Fibroblast of skin of left biceps (primary cell): ENCODE results near the gene NIF3L1.
"Not testable (repeated sequence)": the region's sequence is repeated elsewhere in the genome, so short reads cannot be mapped to it uniquely, and the experiment has no call there.

Experiments
- DNase-seq, 2 experiments: peaks; one replicate each; pipeline ENCODE4 v3.0.0-alpha.2; 2013; ENCODE audit warnings: low read depth in 2 of 2

NIF3L1 gene

GRCh38 chr2:200873560-200873959 lies 15.6 kb upstream of the NIF3L1 start:
- no peak for DNase-seq

- DNase-seq, result no peak
Measured at GRCh38 chr2:200877443-200877842, 11.7 kb upstream of the NIF3L1 start.

DNA sequence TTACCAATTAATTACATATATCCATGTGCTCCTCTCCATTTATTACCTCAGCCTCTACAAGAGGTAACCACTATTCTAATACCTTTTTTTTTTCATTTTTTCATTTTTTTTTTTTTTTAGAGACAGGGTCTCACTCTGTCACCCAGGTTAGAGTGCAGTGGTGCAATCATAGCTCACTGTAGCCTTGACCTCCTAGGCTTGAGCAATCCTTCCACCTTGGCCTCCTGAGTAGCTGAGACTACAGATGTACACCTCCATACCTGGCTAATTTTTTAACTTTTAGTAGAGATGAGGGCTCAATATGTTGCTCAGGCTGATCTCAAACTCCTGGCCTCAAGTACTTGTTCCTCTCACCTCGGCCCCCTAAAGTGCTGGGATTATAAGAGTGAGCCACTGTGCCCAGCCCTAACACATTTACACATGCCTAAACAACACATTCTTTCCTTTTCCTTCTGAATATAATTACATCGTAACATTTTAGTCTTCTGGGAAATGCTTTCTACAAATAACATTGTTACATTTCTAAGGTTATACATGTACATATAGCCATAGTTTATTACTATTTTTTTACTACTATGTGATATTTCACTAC lies 10.8 kb upstream of the NIF3L1 start:
- DNase-seq, result no peak

GRCh38 chr2:200881715-200882249 lies 7.4 kb upstream of the NIF3L1 start:
- DNase-seq, result not testable (repeated sequence)

DNA sequence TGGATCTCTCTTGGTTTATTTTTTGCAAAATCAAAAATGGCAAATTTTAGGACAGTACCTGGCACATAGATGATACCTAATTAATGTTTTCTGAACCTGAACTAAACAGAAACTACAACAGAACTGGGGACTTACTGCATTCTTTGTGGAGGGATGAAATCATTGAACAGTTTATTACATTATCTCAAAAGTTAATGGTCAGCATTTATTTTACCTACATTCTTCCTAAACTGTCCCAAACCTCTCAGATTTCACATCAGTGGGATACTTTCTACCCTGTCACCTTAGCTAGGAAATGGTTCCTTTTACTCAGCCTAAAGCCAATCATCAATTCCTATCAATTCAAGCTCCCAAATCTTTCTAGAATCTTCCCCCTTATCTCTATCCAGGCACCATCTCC lies 10.3 kb downstream of the NIF3L1 start:
- no peak for DNase-seq

DNA sequence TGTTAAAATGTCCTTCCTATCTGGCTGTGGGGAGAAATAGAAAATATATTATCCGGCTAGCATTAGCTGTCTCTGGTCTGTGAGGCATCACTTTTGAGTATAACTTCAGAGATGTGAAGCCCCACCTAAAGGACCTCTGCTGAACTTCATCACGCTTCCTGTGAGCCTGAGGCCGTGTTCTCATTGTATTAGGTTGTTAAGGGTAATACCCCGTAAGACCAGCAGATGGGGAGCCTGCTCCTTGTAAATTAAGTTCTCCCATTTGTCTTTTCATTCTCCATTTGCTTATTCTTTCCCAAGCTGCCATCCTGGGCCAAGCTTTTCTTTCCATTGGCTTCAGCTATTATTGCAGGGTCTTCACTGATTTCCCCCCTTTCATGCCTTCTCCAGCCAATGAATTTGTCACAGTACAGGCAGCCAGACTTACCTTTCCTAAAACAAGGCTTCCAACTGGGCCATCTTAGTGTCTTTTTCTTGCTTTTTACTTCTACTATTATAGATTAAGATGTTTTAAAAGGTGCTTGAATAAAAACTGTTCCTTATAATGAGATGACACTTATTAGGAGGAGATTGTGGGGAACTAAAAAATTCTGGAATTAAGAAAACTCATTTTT lies 12.4 kb downstream of the NIF3L1 start:
- peak; percentile 58 to 68 for DNase-seq

DNA sequence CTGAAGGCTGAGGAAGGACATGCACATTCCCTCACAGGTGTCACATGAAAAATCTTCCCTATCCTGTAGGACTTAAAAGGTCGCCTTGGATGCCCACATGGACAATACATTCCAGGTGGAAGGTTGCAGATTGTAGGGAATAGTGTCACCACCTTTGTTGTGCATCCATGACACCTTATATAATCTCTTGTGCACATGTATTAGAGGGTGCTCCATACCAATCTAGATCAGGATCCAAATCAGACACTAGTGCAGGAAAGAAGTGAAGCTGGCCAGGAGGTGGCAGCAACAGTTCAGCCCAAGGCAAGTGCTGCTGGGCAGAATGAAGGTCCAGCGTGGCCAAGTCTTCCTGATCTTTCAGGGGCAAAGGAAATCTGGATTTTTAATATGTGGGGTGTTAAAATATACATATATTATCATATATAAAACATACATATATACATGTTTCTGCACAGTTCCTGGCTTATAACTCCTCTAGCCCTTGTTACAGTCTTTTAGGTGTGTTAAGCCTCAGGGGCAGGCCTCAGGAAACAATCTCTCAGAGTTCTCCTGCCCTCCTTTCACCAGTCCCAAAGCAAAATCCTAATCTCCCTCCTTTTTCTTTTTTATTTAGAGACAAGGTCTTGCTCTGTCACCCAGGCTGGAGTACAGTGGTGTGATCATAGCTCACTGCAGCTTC lies 16.6 kb downstream of the NIF3L1 start:
- peak in 1 of 2 experiments; percentile 10 for DNase-seq

GRCh38 chr2:200909958-200910357 lies 20.8 kb downstream of the NIF3L1 start:
- no peak for DNase-seq

GRCh38 chr2:200913654-200914053 lies 24.5 kb downstream of the NIF3L1 start:
- peak in 1 of 2 experiments; percentile 16 for DNase-seq

DNA sequence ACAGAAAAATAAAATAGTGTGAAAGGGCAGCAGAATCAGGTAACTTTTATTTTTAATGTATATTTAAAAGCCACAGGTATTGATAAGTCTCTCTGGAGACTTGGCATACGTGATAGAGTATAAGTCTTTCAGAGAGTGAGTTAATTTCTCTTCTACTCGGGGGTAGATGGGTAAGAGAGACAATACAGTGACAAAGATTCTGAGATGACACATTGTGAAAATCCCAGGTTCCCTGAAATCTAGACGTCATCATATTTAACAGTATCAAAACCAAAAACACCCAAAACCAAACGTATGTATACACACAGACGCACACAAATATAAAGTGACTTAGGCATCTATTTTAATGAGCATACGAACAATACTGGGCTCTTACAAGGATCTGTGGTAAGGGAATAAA lies 33.3 kb downstream of the NIF3L1 start:
- no peak for DNase-seq

DNA sequence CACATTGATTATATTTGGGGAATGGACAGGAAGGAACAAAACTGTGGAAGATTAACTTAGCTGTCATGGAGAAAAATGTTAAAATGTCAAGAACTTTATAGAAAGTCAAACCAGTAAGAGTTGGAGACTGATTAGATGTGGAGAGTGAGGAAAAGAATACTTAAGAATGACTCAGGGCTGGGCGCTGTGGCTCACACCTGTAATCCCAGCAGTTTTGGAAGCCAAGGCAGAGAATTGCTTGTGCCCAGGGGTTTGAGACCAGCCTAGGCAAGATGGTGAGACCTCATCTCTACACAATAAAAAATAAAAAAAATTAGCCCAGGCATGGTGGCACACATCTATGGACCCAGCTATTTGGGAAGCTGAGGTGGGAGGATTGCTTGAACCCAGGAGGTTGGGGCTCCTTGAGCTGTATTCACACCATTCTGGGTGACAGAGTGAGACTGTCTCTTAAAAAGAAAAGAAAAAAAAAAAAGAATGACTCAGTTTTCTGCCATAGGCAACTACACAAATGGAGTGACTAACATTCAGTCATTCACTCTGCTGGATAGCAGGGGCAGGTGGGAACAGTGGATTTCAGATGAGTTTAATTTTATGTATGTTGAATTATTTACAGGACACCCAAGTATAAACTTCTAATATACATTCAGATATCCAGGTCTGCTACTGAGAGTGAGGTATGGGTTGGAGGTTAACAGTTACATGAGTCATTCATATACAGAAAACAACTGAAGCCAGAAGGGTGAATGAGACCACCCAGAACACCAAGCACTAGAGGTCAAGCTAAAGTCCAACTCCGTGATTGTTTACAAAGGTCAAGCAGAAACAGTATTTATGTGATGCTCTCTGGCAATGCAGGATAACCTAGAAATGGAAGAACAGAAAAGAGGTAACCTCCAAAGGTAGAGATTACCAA lies 40.4 kb downstream of the NIF3L1 start:
- DNase-seq, result no peak

DNA sequence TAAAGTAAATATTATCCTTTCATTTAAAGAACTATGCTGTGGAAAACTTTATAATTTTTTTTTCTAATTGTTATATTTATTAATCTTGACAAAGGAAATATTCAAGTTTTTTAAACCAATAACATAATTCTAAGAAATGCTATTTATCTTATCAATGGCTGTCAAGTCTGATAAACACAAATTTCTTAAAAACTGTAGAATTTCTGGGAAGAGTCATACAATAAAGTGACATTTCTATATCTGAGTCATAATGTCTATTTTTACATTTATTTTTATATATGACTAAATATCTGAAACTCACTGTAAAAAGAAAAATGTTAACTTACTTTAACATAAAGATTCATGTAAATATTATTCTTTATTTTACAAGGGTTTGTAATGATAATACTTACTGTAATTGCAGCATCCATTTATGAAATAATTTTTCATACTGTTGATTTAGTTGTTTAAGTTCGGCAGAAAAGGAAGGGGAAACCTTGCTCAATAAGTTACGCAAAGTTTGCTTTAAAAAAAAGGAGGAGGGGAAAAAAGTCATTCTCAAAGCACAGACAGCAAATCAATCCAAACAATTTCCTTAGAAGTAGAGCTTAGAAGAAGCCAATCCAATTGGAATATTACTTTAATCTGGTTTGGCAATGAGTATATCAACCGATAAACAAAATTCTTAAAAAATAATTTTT lies 41.9 kb downstream of the NIF3L1 start:
- DNase-seq, result no peak

DNA sequence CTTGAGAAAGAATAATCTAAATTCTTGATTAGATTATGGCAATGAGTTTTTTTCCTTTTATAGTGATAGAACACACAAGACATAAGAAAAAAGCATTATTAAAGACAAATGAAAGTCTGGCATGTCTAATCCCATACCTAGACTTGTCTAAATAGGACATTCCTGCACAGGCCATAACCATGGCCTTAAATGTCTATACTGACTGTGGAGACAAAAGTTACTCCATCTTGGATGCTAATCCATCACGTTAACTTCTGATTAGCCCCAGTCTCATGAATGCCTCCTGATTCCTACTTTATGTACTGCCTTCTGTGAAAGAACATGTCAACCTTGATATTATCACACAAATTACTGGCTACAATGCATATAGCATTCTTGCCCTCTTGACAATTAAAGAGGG lies 50.7 kb downstream of the NIF3L1 start:
- DNase-seq, result no peak

DNA sequence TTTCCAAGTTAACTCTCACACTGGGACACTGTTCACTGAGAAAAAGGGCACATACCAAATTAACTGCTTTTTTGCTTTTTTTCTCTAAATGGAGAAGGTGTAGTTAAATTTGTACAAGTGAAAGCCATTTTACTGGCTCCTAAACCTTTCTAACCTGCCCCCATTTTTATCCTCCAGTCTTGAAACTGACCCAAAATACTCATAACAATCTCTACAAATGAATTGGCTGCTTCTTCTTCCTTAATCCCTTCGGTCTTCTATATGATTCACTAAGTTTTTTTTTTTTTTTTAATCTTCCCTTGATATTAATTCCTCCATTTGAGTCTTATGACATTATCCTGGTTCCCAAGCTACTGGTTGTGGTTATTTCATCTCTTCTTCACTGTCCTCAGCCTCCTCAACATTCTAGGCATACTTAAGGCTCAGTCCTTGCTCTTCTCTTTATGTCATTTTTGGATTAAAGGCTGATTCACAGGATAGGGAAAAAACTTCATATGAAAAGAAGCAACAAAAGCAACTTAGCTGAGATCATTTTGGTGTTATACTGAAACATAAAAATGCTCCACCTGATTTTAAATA lies 54.4 kb downstream of the NIF3L1 start:
- DNase-seq, result no peak

- DNase-seq, result peak; percentile 59 to 68
Measured at GRCh38 chr2:200944467-200945394, 55.6 kb downstream of the NIF3L1 start.

GRCh38 chr2:200945395-200945729 lies 56.2 kb downstream of the NIF3L1 start:
- DNase-seq, result no peak

GRCh38 chr2:200950378-200950777 lies 61.2 kb downstream of the NIF3L1 start:
- DNase-seq, result no peak
